Measurements from ENCODE around the gene ANKEF1. TPM values are rescaled to one million over a fixed set of nuclear protein-coding genes. Genes with fewer than 3 reads are reported as not detected.

Gene ANKEF1
- total RNA-seq, 1 experiment from 2014 or later, result 8.3 TPM

DNA sequence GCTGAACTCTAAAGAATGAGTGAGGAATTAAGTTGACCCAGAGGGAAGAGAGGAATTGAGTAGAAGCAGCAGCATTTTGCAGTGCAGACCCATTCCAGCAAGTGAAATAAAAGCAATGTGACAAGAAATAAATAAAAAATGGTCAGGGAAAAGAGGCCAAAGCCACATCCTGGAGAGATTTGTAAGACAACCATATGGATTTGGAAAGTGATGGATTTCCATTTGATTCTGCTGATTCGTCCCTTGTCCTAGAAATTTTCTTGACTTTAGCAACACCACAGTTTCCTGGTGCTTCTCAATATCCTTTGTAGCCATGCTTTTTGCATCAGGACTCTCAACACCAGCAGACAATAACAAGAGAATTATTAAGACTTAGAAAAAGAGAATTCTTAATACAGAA is 29.8 kb downstream of the ANKEF1 start:
- no peak overlapping the region for H2AK5ac ChIP-seq (ENCODE audit: insufficient read length, low read length)
- no peaks in the 10 kb centered on the region for H3K27me3 Mint-ChIP-seq (ENCODE audit: low read depth)
- H3K4me1 ChIP-seq (ENCODE audit: insufficient read depth, low read length), result no peaks in the 10 kb centered on the region
- no peak for TF ChIP-seq CTCF (conservative IDR thresholded peaks at IDR 0.05)
- no CpG with 5 or more reads among the region's 1 CpG for WGBS (ENCODE audit: extremely low coverage, insufficient read length, low lambda C conversion rate)
- no peaks in the 10 kb centered on the region for H3K27me3 ChIP-seq (ENCODE audit: insufficient read depth, low read length)
- H2AFZ ChIP-seq (ENCODE audit: low read length), result no peak overlapping the region
- no peak for DNase-seq
- H3K18ac ChIP-seq (ENCODE audit: insufficient read length, low read depth, low read length), result no peak overlapping the region
- no peak overlapping the region for H3K23ac ChIP-seq (ENCODE audit: insufficient read length, low read depth, low read length)
- H3K4me1 Mint-ChIP-seq, result peaks cover 9 to 11% of the 10 kb centered on the region in 2 experiments
- H4K5ac ChIP-seq (ENCODE audit: insufficient read length, low read depth, low read length), result no peak overlapping the region
- H4K91ac ChIP-seq (ENCODE audit: insufficient read length, low read depth, low read length), result no peak overlapping the region
- H2BK20ac ChIP-seq (ENCODE audit: low read depth, low read length, poor library complexity, severe bottlenecking), result no peak overlapping the region
- no peak overlapping the region for H3K4ac ChIP-seq (ENCODE audit: low read depth, low read length)
- no peak overlapping the region for H4K8ac ChIP-seq (replicated peaks; ENCODE audit: insufficient read length, low read depth, low read length)
- no peak overlapping the region for H3T11ph ChIP-seq (ENCODE audit: low read length)
- H2BK12ac ChIP-seq (ENCODE audit: insufficient read length, low read depth, low read length), result no peak overlapping the region
- H3K56ac ChIP-seq (ENCODE audit: insufficient read length, low read depth, low read length), result no peak overlapping the region
- no peaks in the 10 kb centered on the region for H4K20me1 ChIP-seq (ENCODE audit: control insufficient read depth, insufficient read depth, insufficient read length)
- H2BK120ac ChIP-seq (ENCODE audit: low read depth, low read length, poor library complexity, severe bottlenecking), result no peak overlapping the region
- no peak overlapping the region for H2BK15ac ChIP-seq (ENCODE audit: low read depth, low read length)
- H3K36me3 Mint-ChIP-seq (ENCODE audit: insufficient read depth in 1 of 3, low read depth in 3 of 3), result no peaks in the 10 kb centered on the region
- H3K9ac ChIP-seq (ENCODE audit: extremely low read depth, insufficient read length, low read length), result no peak overlapping the region
- no peak overlapping the region for H3K4me2 ChIP-seq (ENCODE audit: insufficient read depth, insufficient read length, low read length)
- no peak overlapping the region for H3K4me3 Mint-ChIP-seq
- no peak overlapping the region for H3K14ac ChIP-seq (ENCODE audit: insufficient read depth, low read length)
- H2BK5ac ChIP-seq (ENCODE audit: insufficient read length, low read length), result no peak overlapping the region
- no peaks in the 10 kb centered on the region; a peak in 2 of 5 replicates for H3K9me3 Mint-ChIP-seq
- H3K79me2 ChIP-seq (ENCODE audit: insufficient read depth, low read length), result no peaks in the 10 kb centered on the region
- H3K79me1 ChIP-seq (ENCODE audit: insufficient read depth, low read depth, low read length, poor library complexity, severe bottlenecking), result no peaks in the 10 kb centered on the region
- no peak overlapping the region for H3K27ac ChIP-seq (ENCODE audit: insufficient read length, low read depth, low read length)
- H3K27ac Mint-ChIP-seq, result no peak overlapping the region
- no peaks in the 10 kb centered on the region for H3K23me2 ChIP-seq (ENCODE audit: insufficient read length, low read depth, low read length, poor library complexity, severe bottlenecking)
- H3K9me3 ChIP-seq (ENCODE audit: control insufficient read depth, low read depth, low read length), result no peaks in the 10 kb centered on the region

All from H9 (cell line).